Mesothelial cell of epicardium (in vitro differentiated cells): ENCODE measurements around the gene KCNAB2. TPM values are rescaled to one million over a fixed set of nuclear protein-coding genes. Genes with fewer than 3 reads are reported as not detected.

Experiments used
- DNase-seq, 2 experiments: peaks; one replicate each; pipeline ENCODE4 v3.0.0; 2021; ENCODE audit warnings: low spot score in 2 of 2; ENCODE audit not compliant: unreplicated experiment in 2 of 2
- H3K27ac Mint-ChIP-seq: 2 replicates; pipeline ENCODE4 v1.8.0; 2021; ENCODE audit warnings: mixed read lengths
- H3K27me3 Mint-ChIP-seq: 2 replicates; pipeline ENCODE4 v1.8.0; 2021; ENCODE audit warnings: low read depth, mixed read lengths
- H3K36me3 Mint-ChIP-seq: 2 replicates; pipeline ENCODE4 v1.8.0; 2021; ENCODE audit warnings: mixed read lengths
- H3K4me1 Mint-ChIP-seq: 2 replicates; pipeline ENCODE4 v1.8.0; 2021; ENCODE audit warnings: mixed read lengths
- H3K4me3 Mint-ChIP-seq: 2 replicates; pipeline ENCODE4 v1.8.0; 2021; ENCODE audit warnings: mild to moderate bottlenecking, moderate library complexity, mixed read lengths
- H3K9me3 Mint-ChIP-seq: 2 replicates; pipeline ENCODE4 v1.8.0; 2021; ENCODE audit warnings: mixed read lengths
- total RNA-seq: library from RNA; stranded (reverse); gene quantifications from 3 replicates; pipeline ENCODE4 v1.2.1, GENCODE V29; 2021
- TF ChIP-seq, protein P1 (sequence below): fragments of 200-600 bp; sonication (generic); IDR thresholded peaks from one replicate; pipeline ENCODE4 v1.5.0; 2021; ENCODE audit warnings: antibody characterized with exemption; ENCODE audit not compliant: unreplicated experiment

Gene KCNAB2
- 10.7 to 12.7 TPM (median 10.8 TPM) in 3 replicates for total RNA-seq

DNA sequence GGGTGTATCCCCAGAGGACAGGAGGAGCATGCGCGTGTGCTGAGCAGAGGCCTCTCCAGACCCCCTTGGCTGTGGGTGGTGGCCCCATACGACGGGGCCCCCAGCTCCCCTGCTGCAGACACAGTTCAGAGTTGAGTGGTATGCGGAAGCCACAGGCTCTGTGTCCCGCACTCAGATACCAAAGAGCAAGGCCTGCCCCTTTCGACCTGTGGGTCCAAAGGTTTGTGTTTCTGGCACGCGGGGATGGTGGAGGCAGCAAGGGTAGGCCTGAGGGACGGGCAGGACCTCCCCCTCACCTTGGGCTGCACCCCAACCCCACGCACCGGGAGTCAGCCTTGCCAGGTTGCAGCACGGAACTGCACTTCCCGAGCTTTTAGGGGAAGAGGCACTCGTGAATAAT, at the start of gene KCNAB2:
KCNAB2 (plus strand) TSS at position 328 of the 400 bp plus-strand sequence. CDS start 5,649 bp downstream, outside the sequence.
- Mint-ChIP-seq H3K27me3 (peaks cover 45% of the 10 kb centered on the region), H3K4me1 (no peaks in the 10 kb centered on the region), H3K9me3 (no peaks in the 10 kb centered on the region), H3K4me3 (no peak within 1 kb of the TSS), H3K27ac (no peak within 1 kb of the TSS), H3K36me3 (no peaks in the 10 kb centered on the region)
- TF ChIP-seq, protein P1, sequence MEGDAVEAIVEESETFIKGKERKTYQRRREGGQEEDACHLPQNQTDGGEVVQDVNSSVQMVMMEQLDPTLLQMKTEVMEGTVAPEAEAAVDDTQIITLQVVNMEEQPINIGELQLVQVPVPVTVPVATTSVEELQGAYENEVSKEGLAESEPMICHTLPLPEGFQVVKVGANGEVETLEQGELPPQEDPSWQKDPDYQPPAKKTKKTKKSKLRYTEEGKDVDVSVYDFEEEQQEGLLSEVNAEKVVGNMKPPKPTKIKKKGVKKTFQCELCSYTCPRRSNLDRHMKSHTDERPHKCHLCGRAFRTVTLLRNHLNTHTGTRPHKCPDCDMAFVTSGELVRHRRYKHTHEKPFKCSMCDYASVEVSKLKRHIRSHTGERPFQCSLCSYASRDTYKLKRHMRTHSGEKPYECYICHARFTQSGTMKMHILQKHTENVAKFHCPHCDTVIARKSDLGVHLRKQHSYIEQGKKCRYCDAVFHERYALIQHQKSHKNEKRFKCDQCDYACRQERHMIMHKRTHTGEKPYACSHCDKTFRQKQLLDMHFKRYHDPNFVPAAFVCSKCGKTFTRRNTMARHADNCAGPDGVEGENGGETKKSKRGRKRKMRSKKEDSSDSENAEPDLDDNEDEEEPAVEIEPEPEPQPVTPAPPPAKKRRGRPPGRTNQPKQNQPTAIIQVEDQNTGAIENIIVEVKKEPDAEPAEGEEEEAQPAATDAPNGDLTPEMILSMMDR = no peak
- no peak for DNase-seq

DNA sequence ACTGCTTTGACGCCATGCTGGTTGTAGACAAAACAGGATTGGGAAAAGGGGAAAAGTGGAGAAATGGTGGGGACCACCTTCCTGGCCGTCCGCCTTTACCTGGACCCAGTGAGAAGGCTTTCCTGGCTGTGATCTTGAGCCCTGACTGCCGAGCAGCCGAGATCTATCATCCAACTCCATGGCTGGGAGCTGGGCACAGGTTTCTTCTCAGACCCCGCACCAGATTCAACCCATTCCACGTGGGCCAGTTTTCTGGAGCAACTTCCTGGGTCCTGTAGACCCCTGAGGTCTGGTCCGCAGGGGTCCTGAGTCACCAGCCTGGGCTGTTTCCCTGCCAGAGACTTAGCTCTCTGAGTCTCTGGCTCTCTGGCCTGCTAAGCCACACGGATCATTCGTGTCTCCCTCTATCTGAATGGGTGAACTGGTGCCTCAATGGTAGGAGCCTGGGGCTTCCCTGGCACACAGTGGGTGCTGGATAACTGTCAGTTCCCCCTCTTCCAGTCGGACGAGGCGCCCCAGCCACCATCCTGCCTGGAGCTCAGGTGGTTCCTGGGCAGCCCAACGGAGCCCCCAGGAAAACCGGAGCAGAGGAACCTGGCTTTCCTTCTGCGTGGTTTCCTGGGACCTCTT, 48.9 kb upstream of the KCNAB2 start:
- Mint-ChIP-seq H3K27ac (no peak overlapping the region), H3K27me3 (peaks cover 18% of the 10 kb centered on the region), H3K4me1 (peaks cover 13% of the 10 kb centered on the region), H3K4me3 (no peak overlapping the region), H3K36me3 (no peaks in the 10 kb centered on the region), H3K9me3 (no peaks in the 10 kb centered on the region)
- DNase-seq = no peak
- TF ChIP-seq, protein P1 = no peak

DNA sequence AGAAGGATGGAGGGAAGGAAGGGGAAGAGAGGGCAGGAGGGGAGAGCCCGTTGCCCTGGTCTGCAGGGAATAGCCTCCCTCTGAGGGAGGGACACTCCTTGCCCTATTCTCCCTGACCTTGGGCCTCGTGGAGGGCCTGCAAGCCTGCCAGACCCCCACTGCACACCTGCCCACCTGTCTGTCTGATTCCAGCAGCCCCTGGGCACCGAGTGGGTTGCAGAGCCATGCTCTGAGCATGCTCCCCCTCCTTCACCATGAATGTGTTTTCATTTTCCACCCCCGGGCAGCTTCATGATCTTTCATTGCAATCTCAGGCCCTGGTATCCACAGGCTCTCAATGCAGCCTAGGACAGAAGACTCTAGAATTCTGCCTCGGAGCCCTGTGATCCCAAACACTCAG, 48.4 kb upstream of the KCNAB2 start:
- Mint-ChIP-seq H3K4me1 (peaks cover 13% of the 10 kb centered on the region), H3K27ac (no peak overlapping the region), H3K27me3 (peaks cover 18% of the 10 kb centered on the region), H3K9me3 (no peaks in the 10 kb centered on the region), H3K36me3 (no peaks in the 10 kb centered on the region), H3K4me3 (no peak overlapping the region)
- no peak for DNase-seq
- TF ChIP-seq, protein P1 = no peak

DNA sequence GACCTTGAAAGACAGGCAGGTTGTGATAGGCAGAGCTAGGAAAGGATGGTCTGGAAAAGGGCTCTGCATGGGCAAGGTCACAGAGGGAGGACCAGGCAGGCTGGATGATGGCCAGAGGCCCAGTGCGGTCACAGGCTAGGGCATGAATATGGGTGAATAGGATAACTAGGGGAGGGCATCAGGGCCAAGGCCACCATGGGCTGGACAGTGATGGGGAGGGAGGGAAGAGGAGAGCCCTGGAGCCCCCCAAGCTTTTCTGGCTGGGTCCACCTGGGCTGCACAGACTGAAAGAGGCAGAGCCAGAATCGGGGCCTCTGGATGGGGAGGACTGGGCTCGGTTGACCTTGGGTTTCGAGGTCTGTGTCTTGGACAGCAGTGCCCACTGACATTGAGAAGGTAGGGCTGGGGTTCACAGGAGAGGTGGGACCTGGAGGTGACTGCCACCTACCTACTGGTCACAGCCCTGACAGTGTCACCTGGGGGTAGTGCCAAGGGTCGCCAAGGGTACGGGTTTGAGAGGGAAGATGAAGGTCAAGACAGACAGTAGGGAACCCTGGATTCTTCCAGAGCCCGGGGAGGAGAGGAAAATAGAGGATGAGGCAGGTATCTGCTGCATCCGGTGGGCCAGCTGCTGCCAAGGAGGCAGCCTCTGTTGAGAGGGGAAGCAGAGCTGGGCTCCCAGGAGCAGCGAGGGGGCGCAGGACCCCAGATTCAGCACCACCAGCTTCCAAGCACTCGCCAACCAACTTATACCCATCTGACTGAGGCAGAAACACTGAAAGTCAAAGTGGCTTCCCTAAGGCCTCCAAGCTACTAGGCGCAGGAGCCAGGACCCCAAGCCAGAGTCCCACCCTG, 47.4 kb upstream of the KCNAB2 start:
- no peak overlapping the region for H3K4me3 Mint-ChIP-seq
- no peaks in the 10 kb centered on the region for H3K36me3 Mint-ChIP-seq
- H3K4me1 Mint-ChIP-seq = peaks cover 9% of the 10 kb centered on the region
- H3K27me3 Mint-ChIP-seq = peaks cover 14% of the 10 kb centered on the region
- DNase-seq = no peak
- TF ChIP-seq, protein P1 = no peak
- H3K27ac Mint-ChIP-seq = no peak overlapping the region
- no peaks in the 10 kb centered on the region for H3K9me3 Mint-ChIP-seq

DNA sequence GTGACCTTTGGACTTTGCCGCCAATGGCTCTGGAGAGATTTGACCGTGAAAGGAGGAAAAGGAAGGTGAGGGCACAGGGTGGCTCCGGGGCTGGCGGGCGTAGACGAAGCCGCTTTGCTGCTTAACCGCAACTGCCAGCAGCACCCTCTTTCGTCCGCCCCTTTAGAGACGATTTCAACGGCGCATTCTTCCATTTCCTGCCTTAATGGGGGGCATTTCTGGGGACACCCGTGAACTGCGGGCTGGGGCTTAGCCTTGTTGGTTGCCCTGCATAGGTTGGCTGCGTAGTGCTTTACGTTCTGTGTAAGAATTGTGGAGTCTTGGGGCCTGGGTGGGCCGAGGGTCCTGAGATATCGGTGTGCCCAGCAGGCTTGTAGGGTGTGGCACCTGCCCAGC, 46.8 kb upstream of the KCNAB2 start:
- Mint-ChIP-seq H3K36me3 (no peaks in the 10 kb centered on the region), H3K27me3 (peaks cover 10% of the 10 kb centered on the region), H3K4me1 (peaks cover 9% of the 10 kb centered on the region), H3K4me3 (no peak overlapping the region), H3K9me3 (no peaks in the 10 kb centered on the region), H3K27ac (no peak overlapping the region)
- TF ChIP-seq, protein P1 = no peak
- no peak for DNase-seq
